ENCODE data around the gene EPC1.

The EPC1 gene

DNA sequence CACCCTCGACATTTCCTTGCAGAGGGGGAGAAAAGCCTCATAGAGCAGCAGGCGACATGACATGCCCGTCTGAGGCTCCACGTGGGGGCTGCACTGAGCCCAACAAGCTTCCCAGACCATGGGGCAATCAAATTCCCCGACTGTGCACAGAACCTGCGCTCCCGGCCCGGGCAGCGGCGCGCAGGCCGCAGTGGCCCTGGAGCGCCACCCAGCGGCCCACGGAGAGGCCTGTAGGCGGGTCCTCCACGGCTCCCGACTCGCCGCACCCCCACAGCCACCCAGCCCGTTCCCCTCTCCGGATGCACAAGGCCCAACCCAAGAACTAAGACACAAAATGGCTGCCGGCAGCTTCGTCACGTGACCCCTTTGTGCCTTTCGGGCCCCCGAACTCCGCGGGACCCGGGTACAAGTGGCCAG is 816 bp downstream of the EPC1 start (continued):
- TF ChIP-seq KLF7 (tag by site-specific recombination; IDR thresholded peaks at IDR 0.05; ENCODE audit: borderline replicate concordance): no peak
- TF ChIP-seq ZNF302 (tag by site-specific recombination; IDR thresholded peaks at IDR 0.05; ENCODE audit: low read depth): no peak
- no peak for TF ChIP-seq ZNF266 (tag by site-specific recombination; IDR thresholded peaks at IDR 0.05; ENCODE audit: low read depth)
- no peak for TF ChIP-seq ZNF174 (tag by site-specific recombination; IDR thresholded peaks at IDR 0.05)
- TF ChIP-seq GLI2 (tag by site-specific recombination; IDR thresholded peaks at IDR 0.05; ENCODE audit: borderline replicate concordance, low read depth): no peak
- peak; percentile 66 for TF ChIP-seq ZNF654 (tag by site-specific recombination; IDR thresholded peaks at IDR 0.05; ENCODE audit: low read depth)
- TF ChIP-seq MEIS1 (CRISPR knock-in tag; IDR thresholded peaks at IDR 0.05; ENCODE audit: borderline replicate concordance): no peak
- no peak for TF ChIP-seq ZNF544 (tag by site-specific recombination; IDR thresholded peaks at IDR 0.05)
- peak; percentile 89; the same call in 1 of the 2 replicates for TF ChIP-seq ZSCAN16 (tag by site-specific recombination; IDR thresholded peaks at IDR 0.05)
- no peak for TF ChIP-seq TSHZ1 (tag by site-specific recombination; IDR thresholded peaks at IDR 0.05; ENCODE audit: borderline replicate concordance)
- no peak for TF ChIP-seq ZNF23 (tag by site-specific recombination; IDR thresholded peaks at IDR 0.05; ENCODE audit: borderline replicate concordance)
- no peak for TF ChIP-seq ZNF596 (tag by site-specific recombination; IDR thresholded peaks at IDR 0.05)
- no peak for TF ChIP-seq SCRT2 (tag by site-specific recombination; IDR thresholded peaks at IDR 0.05)
- TF ChIP-seq ZNF776 (tag by site-specific recombination; IDR thresholded peaks at IDR 0.05; ENCODE audit: borderline replicate concordance): no peak
- TF ChIP-seq, protein P1, sequence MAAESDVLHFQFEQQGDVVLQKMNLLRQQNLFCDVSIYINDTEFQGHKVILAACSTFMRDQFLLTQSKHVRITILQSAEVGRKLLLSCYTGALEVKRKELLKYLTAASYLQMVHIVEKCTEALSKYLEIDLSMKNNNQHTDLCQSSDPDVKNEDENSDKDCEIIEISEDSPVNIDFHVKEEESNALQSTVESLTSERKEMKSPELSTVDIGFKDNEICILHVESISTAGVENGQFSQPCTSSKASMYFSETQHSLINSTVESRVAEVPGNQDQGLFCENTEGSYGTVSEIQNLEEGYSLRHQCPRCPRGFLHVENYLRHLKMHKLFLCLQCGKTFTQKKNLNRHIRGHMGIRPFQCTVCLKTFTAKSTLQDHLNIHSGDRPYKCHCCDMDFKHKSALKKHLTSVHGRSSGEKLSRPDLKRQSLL (tag by site-specific recombination; IDR thresholded peaks at IDR 0.05): peak; percentile 35; the same call in 1 of the 2 replicates
- TF ChIP-seq ZNF10 (tag by site-specific recombination; IDR thresholded peaks at IDR 0.05): no peak
- TF ChIP-seq SP7 (tag by site-specific recombination; IDR thresholded peaks at IDR 0.05): 0 out of 2 replicates have a peak, but pooled peaks have one; percentile 48
- peak; percentile 77 for TF ChIP-seq ZNF561 (tag by site-specific recombination; IDR thresholded peaks at IDR 0.05; ENCODE audit: borderline replicate concordance)
- no peak for TF ChIP-seq ZFP69B (tag by site-specific recombination; IDR thresholded peaks at IDR 0.05)
- TF ChIP-seq ZNF558 (tag by site-specific recombination; IDR thresholded peaks at IDR 0.05): 0 out of 2 replicates have a peak, but pooled peaks have one; percentile 4
- TF ChIP-seq ZNF692 (tag by site-specific recombination; IDR thresholded peaks at IDR 0.05): peak; percentile 54; the same call in 1 of the 2 replicates
- TF ChIP-seq ZBTB48 (tag by site-specific recombination; IDR thresholded peaks at IDR 0.05): no peak
- TF ChIP-seq ZNF175 (tag by site-specific recombination; IDR thresholded peaks at IDR 0.05): no peak
- TF ChIP-seq ZBTB10 (tag by site-specific recombination; IDR thresholded peaks at IDR 0.05): peak; percentile 94
- no peak for TF ChIP-seq ZNF248 (tag by site-specific recombination; IDR thresholded peaks at IDR 0.05)
- peak; percentile 51; the same call in 1 of the 2 replicates for TF ChIP-seq KLF10 (tag by site-specific recombination; IDR thresholded peaks at IDR 0.05)
- peak; percentile 38; the same call in 1 of the 2 replicates for TF ChIP-seq KLF8 (tag by site-specific recombination; IDR thresholded peaks at IDR 0.05)
- no peak for TF ChIP-seq BCL6B (tag by site-specific recombination; IDR thresholded peaks at IDR 0.05)
- TF ChIP-seq OVOL3 (tag by site-specific recombination; IDR thresholded peaks at IDR 0.05): no peak
- TF ChIP-seq KLF1 (tag by site-specific recombination; IDR thresholded peaks at IDR 0.05): peak; percentile 21; the same call in 1 of the 2 replicates
- TF ChIP-seq ZNF324 (tag by site-specific recombination; IDR thresholded peaks at IDR 0.05): peak; percentile 48; the same call in 1 of the 2 replicates
- TF ChIP-seq ZIC2 (tag by site-specific recombination; IDR thresholded peaks at IDR 0.05): peak; percentile 93
